ENCODE results near the gene AKAP13. TPM values are rescaled to one million over a fixed set of nuclear protein-coding genes. Genes with fewer than 3 reads are reported as not detected.
"Not testable (repeated sequence)": the region's sequence is repeated elsewhere in the genome, so short reads cannot be mapped to it uniquely, and the experiment has no call there.

AKAP13 gene
- total RNA-seq, 3 donors from 2014 or later: 198 to 331 (median 259) TPM

- H3K27ac ChIP-seq: peak overlapping the region; percentile 63 to 64
- peaks cover 5% of the 10 kb centered on the region for H3K36me3 ChIP-seq
- intact Hi-C loops (cut with DNase I; ENCODE audit: low total_unique reads): no loop called here
- TF ChIP-seq POLR2A (IDR thresholded peaks at IDR 0.05) (no peak), POLR2AphosphoS5 (IDR thresholded peaks at IDR 0.05) (peak in 1 of 3 donors; percentile 44)
- no peaks in the 10 kb centered on the region for H3K4me1 ChIP-seq
- H3K4me3 ChIP-seq: no peak overlapping the region
- no peak for DNase-seq (ENCODE audit: low spot score in 2 of 2)
- no peaks in the 10 kb centered on the region for H3K9me3 ChIP-seq
- H3K27me3 ChIP-seq: no peaks in the 10 kb centered on the region
Observed at GRCh38 chr15:85649372-85649771, 269.0 kb downstream of the AKAP13 start.

GRCh38 chr15:85651548-85651947 lies 271.1 kb downstream of the AKAP13 start:
- TF ChIP-seq POLR2AphosphoS5 (IDR thresholded peaks at IDR 0.05) (no peak), POLR2A (IDR thresholded peaks at IDR 0.05) (no peak)
- TF ChIP-seq, protein P1, sequence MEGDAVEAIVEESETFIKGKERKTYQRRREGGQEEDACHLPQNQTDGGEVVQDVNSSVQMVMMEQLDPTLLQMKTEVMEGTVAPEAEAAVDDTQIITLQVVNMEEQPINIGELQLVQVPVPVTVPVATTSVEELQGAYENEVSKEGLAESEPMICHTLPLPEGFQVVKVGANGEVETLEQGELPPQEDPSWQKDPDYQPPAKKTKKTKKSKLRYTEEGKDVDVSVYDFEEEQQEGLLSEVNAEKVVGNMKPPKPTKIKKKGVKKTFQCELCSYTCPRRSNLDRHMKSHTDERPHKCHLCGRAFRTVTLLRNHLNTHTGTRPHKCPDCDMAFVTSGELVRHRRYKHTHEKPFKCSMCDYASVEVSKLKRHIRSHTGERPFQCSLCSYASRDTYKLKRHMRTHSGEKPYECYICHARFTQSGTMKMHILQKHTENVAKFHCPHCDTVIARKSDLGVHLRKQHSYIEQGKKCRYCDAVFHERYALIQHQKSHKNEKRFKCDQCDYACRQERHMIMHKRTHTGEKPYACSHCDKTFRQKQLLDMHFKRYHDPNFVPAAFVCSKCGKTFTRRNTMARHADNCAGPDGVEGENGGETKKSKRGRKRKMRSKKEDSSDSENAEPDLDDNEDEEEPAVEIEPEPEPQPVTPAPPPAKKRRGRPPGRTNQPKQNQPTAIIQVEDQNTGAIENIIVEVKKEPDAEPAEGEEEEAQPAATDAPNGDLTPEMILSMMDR (IDR thresholded peaks at IDR 0.05): no peak
- DNase-seq (ENCODE audit: low spot score in 2 of 2): no peak
- no peaks in the 10 kb centered on the region for H3K9me3 ChIP-seq
- H3K27me3 ChIP-seq: no peaks in the 10 kb centered on the region
- H3K4me1 ChIP-seq: no peaks in the 10 kb centered on the region
- intact Hi-C loops (cut with DNase I; ENCODE audit: low total_unique reads): no loop called here
- H3K36me3 ChIP-seq: peaks cover 5% of the 10 kb centered on the region
- no peak overlapping the region for H3K4me3 ChIP-seq
- H3K27ac ChIP-seq: no peak overlapping the region

DNA sequence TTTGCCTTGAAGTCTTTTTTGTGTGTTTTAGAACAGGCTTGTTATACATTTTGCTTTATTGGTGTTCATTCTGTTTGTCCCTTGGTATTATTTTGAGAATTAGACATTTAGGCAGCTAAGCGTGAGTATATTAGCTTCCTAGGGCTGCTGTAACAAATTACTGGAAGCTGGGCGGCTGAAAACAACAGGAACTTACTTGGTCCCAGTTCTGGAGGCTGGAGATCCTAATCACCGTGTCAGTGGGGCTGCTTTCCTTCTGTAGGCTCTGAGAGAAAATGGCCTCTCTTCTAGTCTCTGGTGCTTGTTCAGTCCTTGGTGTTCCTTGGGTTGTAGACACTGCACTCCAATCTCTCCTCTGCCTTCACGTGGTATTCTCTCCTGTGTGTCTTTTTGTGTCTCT lies 272.1 kb downstream of the AKAP13 start:
- no peak for DNase-seq (ENCODE audit: low spot score in 2 of 2)
- intact Hi-C loops (cut with DNase I; ENCODE audit: low total_unique reads): no loop called here
- H3K4me3 ChIP-seq: no peak overlapping the region
- H3K36me3 ChIP-seq: peaks cover 5% of the 10 kb centered on the region
- H3K27ac ChIP-seq: peak overlapping the region in 1 of 2 donors; percentile 53
- no peaks in the 10 kb centered on the region for H3K27me3 ChIP-seq
- TF ChIP-seq POLR2A (IDR thresholded peaks at IDR 0.05): no peak
- H3K9me3 ChIP-seq: no peaks in the 10 kb centered on the region
- no peaks in the 10 kb centered on the region for H3K4me1 ChIP-seq

GRCh38 chr15:85657132-85657531 lies 276.7 kb downstream of the AKAP13 start:
- intact Hi-C loops (cut with DNase I; ENCODE audit: low total_unique reads): no loop called here
- no peaks in the 10 kb centered on the region for H3K9me3 ChIP-seq
- H3K4me3 ChIP-seq: no peak overlapping the region
- no peaks in the 10 kb centered on the region for H3K4me1 ChIP-seq
- no peak for DNase-seq (ENCODE audit: low spot score in 2 of 2)
- TF ChIP-seq, protein P1 (IDR thresholded peaks at IDR 0.05): no peak
- TF ChIP-seq POLR2AphosphoS5 (IDR thresholded peaks at IDR 0.05): no peak
- TF ChIP-seq POLR2A (IDR thresholded peaks at IDR 0.05): no peak
- H3K36me3 ChIP-seq: peaks cover 5% of the 10 kb centered on the region
- no peak overlapping the region for H3K27ac ChIP-seq
- H3K27me3 ChIP-seq: no peaks in the 10 kb centered on the region

GRCh38 chr15:85658816-85659215 lies 278.4 kb downstream of the AKAP13 start:
- Histone ChIP-seq H3K4me3 (no peak overlapping the region), H3K9me3 (no peaks in the 10 kb centered on the region), H3K27ac (no peak overlapping the region), H3K36me3 (peaks cover 5% of the 10 kb centered on the region), H3K27me3 (no peaks in the 10 kb centered on the region), H3K4me1 (no peaks in the 10 kb centered on the region)
- no peak for TF ChIP-seq POLR2A (IDR thresholded peaks at IDR 0.05)
- TF ChIP-seq, protein P1 (IDR thresholded peaks at IDR 0.05): no peak
- TF ChIP-seq POLR2AphosphoS5 (IDR thresholded peaks at IDR 0.05): no peak
- DNase-seq (ENCODE audit: low spot score in 2 of 2): no peak
- intact Hi-C loops (cut with DNase I; ENCODE audit: low total_unique reads): no loop called here

DNA sequence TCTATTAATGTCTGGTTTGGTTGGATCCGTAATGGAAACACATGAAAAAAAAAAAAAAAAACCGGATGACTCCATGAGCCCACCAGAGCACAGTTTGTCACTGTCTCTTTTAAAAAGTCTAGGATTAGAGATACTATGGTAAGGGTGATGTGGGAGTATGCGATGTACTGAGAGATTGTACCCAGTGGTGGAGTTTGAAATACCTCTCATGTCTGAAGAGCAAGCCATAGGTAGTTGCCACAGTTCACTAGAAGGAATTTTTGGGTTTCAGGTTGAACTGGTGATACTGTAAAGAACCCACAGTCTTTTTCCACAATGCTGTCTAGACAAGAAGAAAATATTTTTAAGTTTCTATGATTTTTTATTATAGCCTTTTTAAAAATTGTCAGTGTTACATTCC lies 281.5 kb downstream of the AKAP13 start:
- Histone ChIP-seq H3K27me3 (no peaks in the 10 kb centered on the region), H3K9me3 (no peaks in the 10 kb centered on the region), H3K27ac (no peak overlapping the region), H3K36me3 (no peaks in the 10 kb centered on the region), H3K4me3 (no peak overlapping the region), H3K4me1 (no peaks in the 10 kb centered on the region)
- no peak for DNase-seq (ENCODE audit: low spot score in 2 of 2)
- intact Hi-C loops (cut with DNase I; ENCODE audit: low total_unique reads): no loop called here
- TF ChIP-seq POLR2A (IDR thresholded peaks at IDR 0.05) (no peak), POLR2AphosphoS5 (IDR thresholded peaks at IDR 0.05) (no peak)
- TF ChIP-seq, protein P1 (IDR thresholded peaks at IDR 0.05): no peak

DNA sequence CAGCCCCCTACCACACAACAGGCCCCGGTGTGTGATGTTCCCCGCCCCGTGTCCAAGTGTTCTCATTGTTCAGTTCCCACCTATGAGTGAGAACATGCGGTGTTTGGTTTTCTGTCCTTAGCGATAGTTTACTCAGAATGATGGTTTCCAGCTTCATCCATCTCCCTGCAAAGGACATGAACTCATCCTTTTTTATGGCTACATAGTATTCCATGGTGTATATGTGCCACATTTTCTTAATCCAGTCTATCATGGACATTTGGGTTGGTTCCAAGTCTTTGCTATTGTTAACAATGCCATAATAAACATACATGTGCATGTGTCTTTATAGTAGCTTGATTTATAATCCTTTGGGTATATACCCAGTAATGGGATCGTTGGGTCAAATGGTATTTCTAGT lies 285.3 kb downstream of the AKAP13 start:
- H3K27ac ChIP-seq; H3K4me3 ChIP-seq; H3K9me3 ChIP-seq; H3K27me3 ChIP-seq; DNase-seq (ENCODE audit: low spot score in 2 of 2); H3K36me3 ChIP-seq; H3K4me1 ChIP-seq; intact Hi-C loops (cut with DNase I; ENCODE audit: low total_unique reads): not testable (repeated sequence)

Measured in breast epithelium (tissue), 4 donors.